Endometrial microvascular endothelial cells (primary cell): ENCODE results near the gene BDKRB2. TPM values are rescaled to one million over a fixed set of nuclear protein-coding genes. Genes with fewer than 3 reads are reported as not detected.

ENCODE experiments used
- in situ Hi-C: cut with HindIII; loops from 2 replicates; pipeline ENCODE4 v1.10.0; 2017; ENCODE audit warnings: low sequenced_read_pairs, low pct_unique_long_range_greater_than_20kb; ENCODE audit errors: inconsistent ontology term
- total RNA-seq: library from RNA; depleted of rRNA; stranded (reverse); fragments of >200 nt; gene quantifications from one replicate; pipeline ENCODE4 v1.2.3, GENCODE V29; 2015; ENCODE audit errors: inconsistent ontology term

The BDKRB2 gene
- total RNA-seq, 1 donor from 2014 or later, result 0.56 TPM

DNA sequence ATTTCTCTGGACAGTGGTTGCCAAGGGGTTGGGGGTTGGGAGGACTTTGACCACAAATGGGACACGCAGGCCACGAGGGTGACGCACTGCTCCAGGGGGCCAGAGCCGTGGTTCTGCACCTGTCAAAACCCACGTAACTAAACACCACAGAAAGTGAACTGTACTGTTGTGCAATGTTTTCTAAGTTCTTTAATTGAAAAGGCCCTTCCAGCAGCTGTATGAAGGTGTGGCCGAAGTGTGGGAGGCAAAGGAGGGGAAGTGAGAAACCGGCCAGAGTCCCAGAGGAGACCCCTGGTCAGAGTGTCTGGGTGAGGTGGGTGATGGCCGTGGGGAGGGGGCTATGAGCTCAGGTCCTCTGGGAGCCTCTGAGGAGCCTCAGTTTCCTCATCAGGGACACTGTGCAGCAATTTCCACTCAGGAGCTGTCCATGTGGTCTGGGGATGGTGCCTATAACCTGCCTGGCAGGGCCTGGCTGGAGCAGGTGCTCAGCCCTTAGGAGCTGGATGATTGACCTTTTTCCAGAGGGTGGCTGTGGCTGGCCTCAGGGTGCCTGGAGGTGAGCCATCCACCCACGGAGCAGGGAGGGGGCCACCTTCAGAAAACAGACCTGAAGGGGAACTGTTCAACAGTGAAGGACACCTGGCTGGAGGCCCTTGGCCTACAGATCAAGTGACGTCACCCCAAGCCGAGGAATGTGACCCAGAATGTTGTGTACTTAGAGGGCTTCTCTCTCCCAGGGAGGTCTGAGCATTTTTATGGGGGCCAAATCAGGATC, 9.8 kb upstream of the BDKRB2 start:
- in situ Hi-C loops, result no loop called here

DNA sequence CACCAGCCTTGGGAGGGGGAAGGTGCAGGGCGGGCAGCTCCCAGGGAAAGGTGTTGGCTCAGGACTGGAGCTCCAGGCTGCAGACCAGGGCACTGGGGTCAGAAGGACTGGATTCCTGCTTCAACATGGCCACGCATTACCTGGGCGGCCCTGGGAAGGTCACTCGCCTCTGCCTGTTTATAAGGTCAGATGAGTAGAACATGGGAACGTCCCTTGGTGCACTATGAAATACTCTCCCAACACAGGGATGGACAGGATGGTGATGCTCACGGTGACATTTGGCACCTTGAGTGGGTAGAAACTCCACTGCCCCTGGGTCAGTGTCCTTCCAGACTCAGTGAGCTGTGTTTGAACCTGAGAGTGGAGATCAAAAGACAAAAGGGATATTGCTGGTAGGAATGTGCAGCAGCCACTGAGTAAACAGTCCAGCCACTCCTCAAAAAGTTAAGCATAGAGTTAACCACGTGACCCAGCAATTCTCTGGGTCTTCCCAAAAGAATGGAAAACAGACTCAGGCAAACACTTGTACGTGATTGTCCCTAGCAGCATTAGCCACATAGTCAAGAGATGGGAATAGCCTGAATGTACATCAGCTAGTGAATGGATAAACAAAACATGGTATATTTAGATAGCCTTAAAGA, 9.1 kb upstream of the BDKRB2 start:
- in situ Hi-C loops, result no loop called here

DNA sequence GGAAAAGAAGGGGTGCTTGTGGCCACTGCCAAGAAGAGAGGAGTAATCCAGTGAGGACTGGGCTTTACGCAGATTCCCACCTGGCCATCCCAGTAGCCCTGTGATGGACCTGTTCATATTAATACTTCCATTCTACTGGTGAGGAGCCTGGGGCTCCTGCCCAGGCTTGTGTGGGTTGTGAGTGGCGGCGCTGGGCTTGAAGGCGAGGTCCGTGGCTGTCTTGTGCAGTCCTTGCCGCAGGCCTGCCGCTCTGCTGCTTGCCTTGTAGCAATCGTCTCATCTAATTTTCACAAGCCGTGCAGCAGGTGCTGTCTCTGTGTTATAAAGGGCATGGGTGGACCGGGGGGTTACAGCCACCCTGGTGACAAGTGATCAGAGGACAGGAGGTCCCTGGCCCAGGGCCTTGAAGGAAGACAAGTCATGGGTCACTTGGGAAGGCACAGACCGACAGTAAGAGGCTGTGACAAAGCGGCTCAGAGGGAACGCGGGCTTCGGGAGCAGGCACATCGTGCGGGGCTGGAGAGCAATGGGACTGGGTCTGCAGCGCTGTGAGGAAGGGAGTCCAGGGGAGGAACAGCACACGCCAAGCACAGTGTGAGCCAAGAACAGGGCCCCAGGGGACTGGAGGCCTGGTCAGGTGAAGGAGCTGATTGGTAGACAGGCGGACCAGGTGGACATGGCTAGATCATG, 7.3 kb upstream of the BDKRB2 start:
- in situ Hi-C loops, result no loop called here

DNA sequence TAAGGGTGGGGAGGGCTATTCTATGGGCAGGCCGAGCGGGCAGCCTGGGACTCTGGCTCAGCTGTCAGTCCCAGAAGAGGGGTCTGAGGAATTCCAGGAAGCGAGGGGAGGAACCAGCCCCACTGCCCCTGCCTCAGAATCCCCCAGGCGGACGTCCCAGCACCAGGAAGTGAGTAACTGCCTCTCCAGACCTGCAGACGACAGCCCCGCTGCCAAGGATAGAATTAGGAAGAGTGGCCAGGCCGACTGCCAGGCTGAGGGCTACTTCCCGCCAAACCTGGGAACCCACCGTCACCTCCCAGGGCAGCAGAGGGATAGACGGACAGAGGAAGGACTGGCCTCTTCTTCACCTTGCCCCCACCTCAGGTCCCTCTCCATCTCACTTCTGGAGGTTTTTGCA, 6.7 kb upstream of the BDKRB2 start:
- in situ Hi-C loops, result no loop called here

DNA sequence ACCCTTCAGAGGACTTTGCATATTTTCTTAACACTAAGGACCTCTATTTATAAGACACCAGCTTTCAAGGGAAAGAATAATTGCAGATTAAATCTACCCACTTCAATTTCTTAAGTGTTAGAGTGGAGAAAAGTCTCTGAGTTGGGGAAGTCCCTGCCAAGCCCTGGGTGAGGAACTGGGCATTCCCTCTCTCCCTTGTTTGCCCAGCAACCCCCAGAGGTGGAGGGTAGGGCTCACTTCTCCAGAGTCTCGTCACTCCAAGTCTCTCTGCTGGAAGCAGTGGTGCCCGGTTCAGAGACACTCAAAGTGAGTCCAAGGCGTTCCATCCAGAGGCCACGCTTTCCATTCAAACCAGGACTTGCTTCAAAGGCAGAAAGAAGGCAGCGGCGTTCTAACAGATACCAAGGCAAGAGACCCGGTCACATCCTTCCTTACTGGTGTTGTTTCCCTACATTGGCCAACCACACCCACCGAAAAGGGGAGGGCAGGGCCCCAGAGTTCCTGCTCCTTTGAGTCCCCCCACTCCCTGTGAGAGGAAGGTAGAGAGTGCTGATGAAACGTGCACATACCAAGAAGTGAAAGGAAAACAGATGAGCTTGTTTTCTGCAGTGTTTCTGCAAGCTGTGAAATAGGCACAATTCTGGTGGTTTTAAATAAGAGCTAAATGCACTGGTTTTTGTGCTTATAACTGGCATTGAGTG, 6.1 kb upstream of the BDKRB2 start:
- in situ Hi-C loops, result no loop called here

DNA sequence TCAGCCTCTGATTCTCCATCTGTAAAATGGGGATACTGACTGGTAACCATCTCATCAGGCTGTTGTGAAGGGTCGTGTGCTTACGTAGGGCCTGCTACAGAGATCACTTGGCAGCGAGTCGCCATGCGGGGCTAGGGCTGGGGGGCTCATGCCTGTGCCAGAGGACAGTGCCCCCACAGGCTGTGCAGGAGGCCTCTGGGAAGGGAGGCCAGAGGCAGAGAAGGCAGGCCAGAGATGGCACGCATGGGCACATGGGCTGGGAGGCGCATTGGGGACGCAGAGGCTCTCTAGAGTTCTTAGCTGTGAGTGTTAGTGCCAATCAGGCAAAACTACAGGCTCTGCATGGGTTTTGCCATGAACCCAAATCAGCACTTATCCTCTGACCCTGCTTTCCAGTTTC, 3.5 kb upstream of the BDKRB2 start:
- in situ Hi-C loops, result no loop called here

DNA sequence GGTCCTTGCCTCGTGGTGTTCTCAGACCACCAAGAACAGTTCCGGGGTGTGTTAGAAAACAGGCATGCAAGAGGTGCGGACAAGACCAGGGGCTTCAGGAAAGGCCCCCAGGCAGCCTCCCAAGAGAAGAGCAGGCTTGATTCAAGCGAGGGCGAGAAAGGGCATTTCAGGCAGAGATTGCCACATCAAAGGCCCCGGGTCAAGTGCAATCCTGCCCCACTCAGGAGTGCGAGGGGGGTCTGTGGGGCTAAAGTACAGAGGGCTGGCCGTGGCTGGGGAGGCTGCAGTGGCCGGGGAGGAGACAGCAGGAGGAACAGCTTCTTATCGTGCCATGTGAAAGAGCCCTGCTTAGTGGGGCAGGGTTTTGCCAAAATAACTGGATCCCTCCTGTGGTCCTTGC, 2.7 kb upstream of the BDKRB2 start:
- in situ Hi-C loops, result no loop called here

DNA sequence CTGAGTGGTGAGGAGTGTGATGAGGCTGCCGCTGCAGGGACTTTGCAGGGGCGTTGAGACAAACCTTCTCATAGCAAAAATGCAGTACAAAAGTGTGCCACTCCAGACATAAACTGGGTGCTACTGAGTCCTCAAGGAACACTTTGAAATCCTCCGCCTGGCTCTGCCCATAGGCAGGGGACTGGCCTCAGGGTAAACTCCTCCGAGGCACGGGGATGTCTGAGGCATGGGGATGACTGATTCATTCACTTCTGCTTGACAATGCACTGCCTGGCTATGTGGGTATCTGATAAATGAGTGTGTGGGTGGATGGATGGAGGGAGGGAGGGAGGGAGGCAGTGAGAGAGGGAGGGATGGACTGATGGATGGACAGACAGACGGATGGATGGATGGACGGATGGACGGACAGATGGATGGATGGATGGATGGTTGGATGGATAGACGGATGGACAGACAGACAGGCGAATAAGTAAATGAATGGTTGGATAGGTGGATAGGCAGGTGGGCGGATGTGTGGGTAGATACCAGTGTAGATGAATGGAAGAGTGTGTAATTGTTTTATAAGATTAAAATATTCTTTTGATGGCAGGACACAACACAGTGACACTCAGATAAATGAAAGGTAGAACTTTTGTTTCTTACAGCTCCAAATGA, 2.1 kb upstream of the BDKRB2 start:
- in situ Hi-C loops, result no loop called here

DNA sequence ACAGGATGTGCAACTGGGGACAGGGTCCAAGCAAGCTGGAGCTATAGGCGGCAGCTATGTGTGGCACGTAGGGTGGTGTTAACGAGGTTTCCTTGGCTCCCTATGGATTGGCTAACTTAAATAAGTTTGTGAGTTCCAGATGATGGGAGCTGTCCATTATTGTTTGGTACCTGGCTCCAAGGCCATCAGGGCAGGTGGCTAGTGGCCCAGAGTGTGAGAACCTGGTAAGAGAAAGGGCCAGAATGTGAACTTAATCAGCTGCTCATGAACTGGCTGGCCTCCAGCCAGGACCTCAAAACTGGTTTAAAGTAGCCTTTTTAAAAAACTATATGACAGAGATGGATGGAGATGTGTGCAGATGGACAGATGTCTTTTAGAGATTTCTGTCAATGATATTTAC, 1.5 kb upstream of the BDKRB2 start:
- in situ Hi-C loops, result no loop called here

DNA sequence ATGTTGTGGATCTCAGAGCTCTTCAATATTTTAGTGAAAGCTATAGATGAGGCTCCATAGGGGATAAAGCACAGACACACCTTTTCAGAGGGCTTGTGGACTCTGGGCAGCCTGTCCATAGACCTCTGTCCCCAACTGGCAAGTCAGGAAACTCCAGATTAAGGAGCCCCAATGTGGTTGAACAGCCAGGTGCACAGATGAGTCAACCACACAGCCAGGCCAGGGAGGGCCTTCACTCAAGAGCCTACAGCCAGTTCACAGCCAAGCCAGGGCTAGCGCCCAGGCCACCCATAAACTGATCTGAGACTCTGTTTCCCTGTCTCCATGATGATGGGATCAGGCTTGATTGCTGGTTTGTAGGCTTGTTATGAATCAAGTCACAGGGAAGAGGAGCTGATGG, 1.0 kb upstream of the BDKRB2 start:
- in situ Hi-C loops, result no loop called here

DNA sequence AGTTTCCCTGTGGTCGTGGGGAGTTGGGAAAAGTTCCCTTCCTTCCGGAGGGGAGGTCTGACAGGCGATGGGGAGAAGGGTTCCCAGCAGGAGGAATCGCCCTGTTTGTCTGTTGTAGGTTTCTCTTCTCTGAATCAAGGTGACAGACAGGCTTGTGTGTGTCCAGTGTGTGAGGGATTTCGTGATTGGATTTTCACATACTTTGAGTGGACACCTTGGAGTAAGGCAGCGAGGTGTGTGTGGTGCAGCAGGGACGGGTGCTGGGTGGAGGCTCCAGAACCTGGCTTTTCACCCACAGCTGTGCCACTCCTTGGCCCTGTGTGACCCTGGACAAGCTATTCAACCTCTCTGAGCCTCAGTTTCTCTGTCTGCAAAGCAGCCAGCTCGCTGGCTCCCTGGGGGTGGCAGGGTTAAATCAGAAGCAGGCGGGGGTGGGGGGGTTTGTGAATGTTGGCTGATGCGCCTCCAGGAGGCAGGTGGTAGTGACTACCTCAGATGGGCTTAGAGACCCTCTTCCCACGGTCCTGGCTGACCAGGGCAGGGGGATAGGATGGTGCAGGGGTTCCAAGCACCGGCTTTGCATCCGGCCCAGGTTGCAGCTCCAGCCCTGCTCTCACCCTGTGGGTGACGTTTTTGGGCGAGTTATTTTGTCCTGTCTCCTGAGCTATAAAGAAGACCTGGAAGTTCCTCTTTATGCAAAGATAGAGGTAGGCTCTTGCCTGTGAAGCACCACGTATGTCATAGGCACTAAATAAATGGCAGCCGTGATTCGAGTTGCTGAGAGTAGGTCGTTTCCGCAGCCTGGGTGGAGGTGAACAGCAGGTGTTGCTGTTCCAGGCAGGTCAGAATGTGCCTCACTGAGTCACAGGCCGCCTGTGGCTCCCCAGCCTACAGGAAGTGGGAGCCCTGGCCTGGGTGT, 679 bp downstream of the BDKRB2 start:
- in situ Hi-C loops, result no loop called here

DNA sequence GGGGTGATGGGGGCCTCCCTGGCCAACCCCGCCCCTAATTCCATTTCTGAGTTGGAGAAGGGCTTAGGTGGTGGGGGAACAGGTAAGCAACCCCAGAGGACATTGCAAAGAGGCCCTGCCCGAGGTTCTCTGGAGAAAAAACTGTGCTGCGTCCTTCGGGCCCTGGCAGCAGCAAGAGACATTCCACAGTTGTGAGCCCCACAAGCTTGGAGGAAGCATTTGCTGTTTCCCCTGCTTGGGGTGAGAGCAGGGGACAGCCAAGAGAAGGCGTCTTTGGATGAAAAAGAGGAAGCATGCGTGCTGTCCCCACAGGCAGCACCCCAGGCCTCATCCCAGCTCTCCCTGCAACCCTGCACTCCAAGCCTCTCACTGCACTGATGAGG, 1.3 kb downstream of the BDKRB2 start:
- in situ Hi-C loops, result no loop called here

DNA sequence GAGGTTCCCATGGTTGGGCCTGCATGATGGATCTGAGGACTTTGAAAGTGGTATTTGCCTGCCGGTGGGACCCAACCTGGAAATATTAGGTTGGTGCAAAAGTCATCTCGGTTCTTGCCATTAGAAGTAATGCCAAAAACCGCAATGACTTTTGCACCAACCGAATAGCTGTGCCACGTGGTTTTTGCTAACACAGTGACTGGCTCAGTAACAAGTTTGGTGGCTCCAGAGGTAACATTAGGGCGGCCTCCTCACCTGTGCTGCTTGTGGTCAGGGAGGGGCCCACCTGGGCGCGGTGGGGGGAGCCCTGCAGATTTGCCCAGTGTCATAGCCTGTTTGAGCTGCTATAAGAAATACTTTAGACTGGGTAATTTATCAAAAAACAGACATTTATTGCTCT, 1.8 kb downstream of the BDKRB2 start:
- in situ Hi-C loops, result no loop called here

DNA sequence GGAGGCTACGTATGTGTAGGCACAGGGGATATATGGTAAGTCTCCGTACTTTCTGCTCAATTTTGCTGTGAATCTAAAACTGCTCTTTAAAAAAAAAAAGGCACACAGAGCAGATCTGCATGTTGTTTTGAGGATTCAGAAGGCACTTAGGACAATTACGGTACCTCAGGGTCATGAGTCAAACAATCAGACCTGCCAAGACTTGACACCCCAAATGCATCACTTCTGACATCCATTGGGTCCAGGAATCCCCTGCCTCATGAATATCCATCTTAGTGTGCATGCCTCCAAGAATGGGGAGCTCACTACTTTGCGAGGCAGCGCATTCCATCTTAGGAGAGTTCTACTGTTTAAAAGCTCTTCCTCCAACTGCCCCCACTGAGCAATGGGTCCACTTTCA, 3.0 kb downstream of the BDKRB2 start:
- in situ Hi-C loops, result no loop called here

DNA sequence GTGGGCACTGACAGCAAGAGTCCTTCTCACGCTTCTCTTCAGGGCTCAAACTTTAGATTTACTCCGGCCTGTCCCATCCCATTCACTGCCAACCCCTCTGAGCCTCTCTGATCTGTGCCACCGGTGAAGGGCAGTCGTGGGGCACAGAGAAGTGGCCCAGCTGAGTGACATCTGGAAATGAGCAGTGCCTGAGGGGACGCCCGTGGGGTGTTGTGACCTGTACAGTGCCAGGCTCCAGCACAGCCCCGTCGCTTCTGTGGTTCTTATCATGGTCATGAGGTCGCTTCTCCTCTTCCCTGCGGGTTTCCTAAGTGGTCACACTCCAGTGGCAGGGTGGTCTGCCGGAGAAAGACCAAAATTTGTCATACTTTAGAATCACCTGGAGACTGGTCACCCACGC, 4.1 kb downstream of the BDKRB2 start:
- in situ Hi-C loops, result no loop called here

DNA sequence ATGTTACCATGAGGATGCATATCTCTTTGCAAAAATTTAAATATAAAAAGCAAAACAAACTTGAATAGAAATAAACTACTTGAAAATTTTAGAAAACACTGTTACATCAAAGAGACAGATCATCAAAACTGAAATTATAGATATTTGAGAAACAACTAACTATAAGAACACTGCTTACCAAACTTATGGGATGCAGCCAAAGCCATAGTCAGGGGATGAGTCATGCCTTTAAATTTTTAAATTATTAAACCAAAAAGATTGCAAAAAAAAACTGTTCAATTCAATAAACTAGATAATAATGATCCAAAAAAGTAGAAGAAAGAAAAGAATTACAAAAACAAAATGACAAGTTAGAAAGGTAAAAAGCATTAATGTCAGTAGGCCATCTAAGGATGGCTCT, 7.5 kb downstream of the BDKRB2 start:
- in situ Hi-C loops, result no loop called here

DNA sequence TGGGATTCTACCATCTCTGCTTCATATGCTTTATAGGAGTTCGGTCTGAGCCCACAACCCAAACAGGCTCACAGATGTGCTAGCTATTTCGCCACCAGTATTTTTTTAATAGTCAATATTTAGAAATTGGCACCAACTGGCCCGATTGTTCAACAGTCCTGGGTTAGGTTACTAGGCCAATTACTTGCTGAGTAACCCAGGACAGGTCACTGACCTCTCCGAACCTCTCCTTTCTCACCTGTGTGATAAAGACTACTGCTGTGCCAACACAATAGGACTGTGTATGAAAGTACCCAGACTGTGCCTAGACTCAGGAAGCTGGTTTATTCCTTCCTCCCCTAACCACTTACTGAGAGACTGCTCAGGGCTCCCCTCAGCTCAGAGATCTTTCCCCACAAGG, 8.3 kb downstream of the BDKRB2 start:
- in situ Hi-C loops, result no loop called here

DNA sequence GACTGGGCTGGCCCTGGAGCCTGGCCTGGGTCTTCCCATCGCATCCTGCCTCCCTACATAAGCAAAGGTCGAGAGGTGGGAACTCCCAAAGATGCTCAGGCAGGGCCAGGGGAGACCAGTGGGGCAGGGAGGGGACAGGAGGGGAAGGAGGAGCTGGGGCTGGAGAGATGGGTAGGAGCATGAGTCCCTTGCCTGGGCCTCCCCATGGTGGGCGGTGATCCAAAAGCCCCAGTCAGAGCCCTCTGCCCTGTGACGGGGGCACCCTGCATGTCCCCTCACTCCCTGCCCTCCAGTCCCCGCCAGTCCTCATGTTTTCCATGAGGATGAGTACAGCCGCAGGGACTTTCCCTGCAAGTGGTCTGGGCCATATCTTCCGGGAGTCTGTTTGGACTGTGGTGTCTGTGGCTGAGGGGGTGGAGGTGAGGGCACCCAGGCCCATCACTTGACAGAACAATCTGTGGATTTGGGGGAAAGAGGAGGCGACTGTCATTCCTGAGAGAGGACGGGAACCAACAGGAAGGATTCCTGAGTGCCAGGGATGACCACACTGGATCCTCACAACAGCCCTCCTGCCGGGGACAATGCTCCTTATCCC, 9.3 kb downstream of the BDKRB2 start:
- in situ Hi-C loops, result no loop called here
